IMR-90 (cell line): Measurements from ENCODE around the gene CACNA1D. TPM values are rescaled to one million over a fixed set of nuclear protein-coding genes. Genes with fewer than 3 reads are reported as not detected.

Experiments used
- ATAC-seq: fragments of 200-7000 bp; cut with Tn5 transposase; 2 replicates; pipeline ENCODE4 v1.9.1; 2020; ENCODE audit warnings: low read depth, mild to moderate bottlenecking, moderate library complexity
- BruUV-seq: library from RNA; stranded (reverse); fragments of 400-500 nt; replicated peaks from 2 replicates; lab custom pipeline; 2021; lab: Mats Ljungman, UMichigan
- CTCF ChIA-PET: fragments of 300-600 bp; formaldehyde crosslinking; extraction: SDS; loops from one replicate; lab custom pipeline; 2021; ENCODE audit warnings: antibody characterized with exemption; lab: Yijun Ruan, JAX
- POLR2A ChIA-PET: fragments of 300-600 bp; sonication (Branson Sonifier 250); formaldehyde crosslinking; loops from one replicate; lab custom pipeline; 2022; ENCODE audit warnings: antibody characterized with exemption; ENCODE audit not compliant: unreplicated experiment; lab: Charles Lee
- DNase-seq: peaks from one replicate; pipeline ENCODE4 v3.0.0; 2013
- H2AFZ ChIP-seq: replicated peaks from 2 replicates; pipeline ENCODE3; 2013; ENCODE audit warnings: low read length, mild to moderate bottlenecking; ENCODE audit not compliant: poor library complexity
- H2AK5ac ChIP-seq: 2 replicates; pipeline ENCODE4 v1.6.1; 2013; ENCODE audit warnings: low read depth, low read length, inconsistent platforms
- H2AK9ac ChIP-seq: replicated peaks from 2 replicates; pipeline ENCODE3; 2013; ENCODE audit warnings: mild to moderate bottlenecking, low read depth, low read length, moderate library complexity; ENCODE audit not compliant: poor library complexity
- H2BK120ac ChIP-seq: 2 replicates; pipeline ENCODE4 v1.6.1; 2013; ENCODE audit warnings: low read depth, low read length, inconsistent platforms
- H2BK15ac ChIP-seq: 3 replicates; pipeline ENCODE4 v1.6.1; 2013; ENCODE audit warnings: low read depth, low read length, inconsistent platforms
- H2BK20ac ChIP-seq: 2 replicates; pipeline ENCODE4 v1.6.1; 2013; ENCODE audit warnings: low read depth, mild to moderate bottlenecking, inconsistent platforms, low read length, moderate library complexity
- H2BK5ac ChIP-seq: 2 replicates; pipeline ENCODE4 v1.6.1; 2013; ENCODE audit warnings: mild to moderate bottlenecking, low read depth, low read length, inconsistent platforms; ENCODE audit not compliant: poor library complexity, severe bottlenecking
- H3K14ac ChIP-seq: replicated peaks from 2 replicates; pipeline ENCODE4 v1.6.1; 2013; ENCODE audit warnings: low read depth, low read length, inconsistent platforms
- H3K18ac ChIP-seq: 2 replicates; pipeline ENCODE4 v1.6.1; 2013; ENCODE audit warnings: low read depth, low read length, control low read depth
- H3K23ac ChIP-seq: 2 replicates; pipeline ENCODE4 v1.6.1; 2013; ENCODE audit warnings: low read depth, low read length, inconsistent platforms
- H3K27ac ChIP-seq: 2 replicates; pipeline ENCODE4 v1.5.1; 2013; ENCODE audit warnings: mild to moderate bottlenecking, control low read depth, low read length; ENCODE audit not compliant: insufficient read depth
- H3K27me3 ChIP-seq: 2 replicates; pipeline ENCODE4 v1.6.1; 2013; ENCODE audit warnings: low read length; ENCODE audit not compliant: control insufficient read depth, insufficient read depth
- H3K36me3 ChIP-seq: 2 replicates; pipeline ENCODE4 v1.6.1; 2013; ENCODE audit warnings: low read length, mixed read lengths; ENCODE audit not compliant: control insufficient read depth, insufficient read depth
- H3K4ac ChIP-seq: 2 replicates; pipeline ENCODE4 v1.6.1; 2013; ENCODE audit warnings: low read depth, low read length, inconsistent platforms
- H3K4me1 ChIP-seq: 2 replicates; pipeline ENCODE4 v1.6.1; 2013; ENCODE audit warnings: low read length, mixed read lengths; ENCODE audit not compliant: control insufficient read depth, insufficient read depth
- H3K4me2 ChIP-seq: 2 replicates; pipeline ENCODE4 v1.6.1; 2013; ENCODE audit warnings: low read depth, mild to moderate bottlenecking, control low read depth, low read length, moderate library complexity
- H3K4me3 ChIP-seq: 2 replicates; pipeline ENCODE4 v1.5.1; 2013; ENCODE audit warnings: low read depth, mild to moderate bottlenecking, control low read depth, low read length, moderate library complexity; ENCODE audit not compliant: insufficient read depth
- H3K56ac ChIP-seq: 2 replicates; pipeline ENCODE4 v1.6.1; 2013; ENCODE audit warnings: low read length, inconsistent platforms; ENCODE audit not compliant: insufficient read depth; ENCODE audit errors: extremely low read depth
- H3K79me1 ChIP-seq, 2 experiments: 2 replicates each; pipeline ENCODE4 v1.6.1; 2013; ENCODE audit warnings: low read length in 2 of 2, inconsistent platforms in 1 of 2, low read depth in 1 of 2
- H3K9ac ChIP-seq: 2 replicates; pipeline ENCODE4 v1.6.1; 2013; ENCODE audit warnings: low read depth, low read length, control low read depth
- H3K9me1 ChIP-seq: 2 replicates; pipeline ENCODE4 v1.6.1; 2013; ENCODE audit warnings: low read length, inconsistent platforms; ENCODE audit not compliant: insufficient read depth
- H3K9me3 ChIP-seq: 2 replicates; pipeline ENCODE4 v1.6.1; 2013; ENCODE audit warnings: low read length; ENCODE audit not compliant: control insufficient read depth, insufficient read depth
- H4K20me1 ChIP-seq: 2 replicates; pipeline ENCODE4 v1.6.1; 2013; ENCODE audit warnings: low read length, inconsistent platforms; ENCODE audit not compliant: insufficient read depth
- H4K5ac ChIP-seq: 2 replicates; pipeline ENCODE4 v1.6.1; 2013; ENCODE audit warnings: mild to moderate bottlenecking, low read depth, low read length, control low read depth
- H4K8ac ChIP-seq, 2 experiments: 2 replicates each; pipeline ENCODE4 v1.6.1; 2013; ENCODE audit warnings: low read depth in 2 of 2, low read length in 2 of 2, control low read depth in 1 of 2, inconsistent platforms in 1 of 2
- H4K91ac ChIP-seq: 2 replicates; pipeline ENCODE4 v1.6.1; 2013; ENCODE audit warnings: low read depth, low read length, inconsistent platforms; ENCODE audit not compliant: insufficient read depth
- CEBPB ChIP-seq: IDR thresholded peaks from 2 replicates; pipeline ENCODE4 v1.6.1; 2012; ENCODE audit warnings: low read depth, low read length, improper control_type of control experiment
- CHD1 ChIP-seq: IDR thresholded peaks from 2 replicates; pipeline ENCODE4 v1.6.1; 2012; ENCODE audit warnings: low read depth, low read length, improper control_type of control experiment
- FOS ChIP-seq: fragments of 150-350 bp; IDR thresholded peaks from 2 replicates; pipeline ENCODE4 v1.6.1; 2016; ENCODE audit warnings: low read depth, low read length
- MAZ ChIP-seq: IDR thresholded peaks from 2 replicates; pipeline ENCODE4 v1.6.1; 2012; ENCODE audit warnings: low read depth, mild to moderate bottlenecking, low read length, improper control_type of control experiment, moderate library complexity, borderline replicate concordance
- MXI1 ChIP-seq: IDR thresholded peaks from 2 replicates; pipeline ENCODE4 v1.6.1; 2012; ENCODE audit warnings: low read depth, mild to moderate bottlenecking, low read length, moderate library complexity, borderline replicate concordance
- NFE2L2 ChIP-seq: fragments of 150-350 bp; IDR thresholded peaks from 2 replicates; pipeline ENCODE4 v1.6.1; 2016; ENCODE audit warnings: low read depth, mild to moderate bottlenecking, low read length
- RAD21 ChIP-seq: IDR thresholded peaks from 2 replicates; pipeline ENCODE4 v1.6.1; 2012; ENCODE audit warnings: low read length, improper control_type of control experiment
- RCOR1 ChIP-seq: IDR thresholded peaks from 2 replicates; pipeline ENCODE4 v1.6.1; 2012; ENCODE audit warnings: mild to moderate bottlenecking, low read length, improper control_type of control experiment; ENCODE audit not compliant: insufficient replicate concordance
- SMC3 ChIP-seq: fragments of 150-350 bp; IDR thresholded peaks from 2 replicates; pipeline ENCODE4 v1.6.1; 2016; ENCODE audit warnings: low read depth, mild to moderate bottlenecking, antibody characterized with exemption, low read length, moderate library complexity
- WGBS, 2 experiments: methylation state at CpG; one replicate each; pipeline versions ENCODE4 v1.1.5 to v1.1.7; 2013; ENCODE audit warnings: missing lambda C conversion rate in 2 of 2; ENCODE audit not compliant: insufficient read length in 1 of 2; ENCODE audit errors: extremely low coverage in 2 of 2; 5-methylcytosine and 5-hydroxymethylcytosine counted together
- dilution Hi-C: fragments of 300-500 bp; cut with HindIII; formaldehyde crosslinking; loops from one replicate; pipeline ENCODE4 v1.14.3; 2018; ENCODE audit warnings: low sequenced_read_pairs; ENCODE audit not compliant: unreplicated experiment
- in situ Hi-C: fragments of 300-500 bp; cut with MboI; formaldehyde crosslinking; loops from 3 replicates; pipeline ENCODE4 v1.14.3; 2019; ENCODE audit warnings: low sequenced_read_pairs, inconsistent platforms, mixed read lengths
- intact Hi-C: fragments of 100-400 bp; cut with micrococcal nuclease; formaldehyde crosslinking; loops from 2 replicates; pipeline ENCODE4 v1.10.0; 2022
- polyA plus RNA-seq, 3 experiments: library from polyadenylated mRNA; depleted of rRNA; stranded (reverse); fragments of >200 nt; gene quantifications; 2 replicates each; pipeline ENCODE4 v1.2.3, GENCODE V29; 2012; ENCODE audit warnings: low replicate concordance in 1 of 3
- total RNA-seq: library from RNA; depleted of rRNA; stranded (reverse); fragments of >200 nt; gene quantifications from 2 replicates; pipeline ENCODE4 v1.2.3, GENCODE V29; 2012
- TF ChIP-seq, protein P1 (sequence below): conservative IDR thresholded peaks from 2 replicates; pipeline ENCODE4 v1.5.1; 2012; ENCODE audit warnings: mild to moderate bottlenecking, low read depth, low read length, improper control_type of control experiment

The CACNA1D gene
- total and polyA plus RNA-seq, 2 of the 4 experiments (the other 2 are of a cell fraction) = 0.07 TPM; not detected in 1

- no CpG with 5 or more reads among the region's 6 CpGs for whole genome bisulfite sequencing, 2 experiments
- Histone ChIP-seq H3K36me3 (no peaks in the 10 kb centered on the region), H3K4me3 (no peak overlapping the region), H2BK5ac (no peak overlapping the region), H2BK15ac (no peak overlapping the region), H3K14ac (no peak overlapping the region), H3K4me1 (no peaks in the 10 kb centered on the region), H3K18ac (no peak overlapping the region), H3K27ac (no peak overlapping the region), H3K9ac (no peak overlapping the region), H3K9me1 (no peaks in the 10 kb centered on the region), H4K20me1 (no peaks in the 10 kb centered on the region), H3K4me2 (no peak overlapping the region), H4K5ac (no peak overlapping the region), H2BK120ac (no peak overlapping the region), H3K9me3 (no peaks in the 10 kb centered on the region), H4K8ac (no peak overlapping the region), H3K79me1 (no peaks in the 10 kb centered on the region), H2AK5ac (no peak overlapping the region), H2BK20ac (no peak overlapping the region), H4K91ac (no peak overlapping the region), H2AK9ac (no peak overlapping the region), H3K27me3 (no peaks in the 10 kb centered on the region), H3K56ac (no peak overlapping the region), H3K23ac (no peak overlapping the region), H3K4ac (no peak overlapping the region), H2AFZ (no peak overlapping the region)
- TF ChIP-seq CEBPB (no peak), CHD1 (no peak), RAD21 (no peak), RCOR1 (no peak), NFE2L2 (no peak), MAZ (no peak), FOS (no peak), SMC3 (no peak), MXI1 (no peak)
- TF ChIP-seq, protein P1, sequence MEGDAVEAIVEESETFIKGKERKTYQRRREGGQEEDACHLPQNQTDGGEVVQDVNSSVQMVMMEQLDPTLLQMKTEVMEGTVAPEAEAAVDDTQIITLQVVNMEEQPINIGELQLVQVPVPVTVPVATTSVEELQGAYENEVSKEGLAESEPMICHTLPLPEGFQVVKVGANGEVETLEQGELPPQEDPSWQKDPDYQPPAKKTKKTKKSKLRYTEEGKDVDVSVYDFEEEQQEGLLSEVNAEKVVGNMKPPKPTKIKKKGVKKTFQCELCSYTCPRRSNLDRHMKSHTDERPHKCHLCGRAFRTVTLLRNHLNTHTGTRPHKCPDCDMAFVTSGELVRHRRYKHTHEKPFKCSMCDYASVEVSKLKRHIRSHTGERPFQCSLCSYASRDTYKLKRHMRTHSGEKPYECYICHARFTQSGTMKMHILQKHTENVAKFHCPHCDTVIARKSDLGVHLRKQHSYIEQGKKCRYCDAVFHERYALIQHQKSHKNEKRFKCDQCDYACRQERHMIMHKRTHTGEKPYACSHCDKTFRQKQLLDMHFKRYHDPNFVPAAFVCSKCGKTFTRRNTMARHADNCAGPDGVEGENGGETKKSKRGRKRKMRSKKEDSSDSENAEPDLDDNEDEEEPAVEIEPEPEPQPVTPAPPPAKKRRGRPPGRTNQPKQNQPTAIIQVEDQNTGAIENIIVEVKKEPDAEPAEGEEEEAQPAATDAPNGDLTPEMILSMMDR = no peak
- dilution Hi-C loops = no loop called here
- in situ Hi-C loops = no loop called here
- ChIA-PET CTCF (no interaction called here), POLR2A (no interaction called here)
- ATAC-seq = no peak
- intact Hi-C loops = no loop called here
- BruUV-seq = no TSS peak
- no peak for DNase-seq
Measured at GRCh38 chr3:53658613-53659193, 164.3 kb downstream of the CACNA1D start.
